IMR-90 (cell line): Measurements from ENCODE around the gene HSD17B14. TPM values are rescaled to one million over a fixed set of nuclear protein-coding genes. Genes with fewer than 3 reads are reported as not detected.

Experiments used
- ATAC-seq: fragments of 200-7000 bp; cut with Tn5 transposase; 2 replicates; pipeline ENCODE4 v1.9.1; 2020; ENCODE audit warnings: low read depth, mild to moderate bottlenecking, moderate library complexity
- BruUV-seq: library from RNA; stranded (reverse); fragments of 400-500 nt; replicated peaks from 2 replicates; lab custom pipeline; 2021; lab: Mats Ljungman, UMichigan
- CTCF ChIA-PET: fragments of 300-600 bp; formaldehyde crosslinking; extraction: SDS; loops from one replicate; lab custom pipeline; 2021; ENCODE audit warnings: antibody characterized with exemption; lab: Yijun Ruan, JAX
- POLR2A ChIA-PET: fragments of 300-600 bp; sonication (Branson Sonifier 250); formaldehyde crosslinking; loops from one replicate; lab custom pipeline; 2022; ENCODE audit warnings: antibody characterized with exemption; ENCODE audit not compliant: unreplicated experiment; lab: Charles Lee
- DNase-seq: peaks from one replicate; pipeline ENCODE4 v3.0.0; 2013
- H2AFZ ChIP-seq: replicated peaks from 2 replicates; pipeline ENCODE3; 2013; ENCODE audit warnings: low read length, mild to moderate bottlenecking; ENCODE audit not compliant: poor library complexity
- H2AK5ac ChIP-seq: 2 replicates; pipeline ENCODE4 v1.6.1; 2013; ENCODE audit warnings: low read depth, low read length, inconsistent platforms
- H2AK9ac ChIP-seq: replicated peaks from 2 replicates; pipeline ENCODE3; 2013; ENCODE audit warnings: mild to moderate bottlenecking, low read depth, low read length, moderate library complexity; ENCODE audit not compliant: poor library complexity
- H2BK120ac ChIP-seq: 2 replicates; pipeline ENCODE4 v1.6.1; 2013; ENCODE audit warnings: low read depth, low read length, inconsistent platforms
- H2BK15ac ChIP-seq: 3 replicates; pipeline ENCODE4 v1.6.1; 2013; ENCODE audit warnings: low read depth, low read length, inconsistent platforms
- H2BK20ac ChIP-seq: 2 replicates; pipeline ENCODE4 v1.6.1; 2013; ENCODE audit warnings: low read depth, mild to moderate bottlenecking, inconsistent platforms, low read length, moderate library complexity
- H2BK5ac ChIP-seq: 2 replicates; pipeline ENCODE4 v1.6.1; 2013; ENCODE audit warnings: mild to moderate bottlenecking, low read depth, low read length, inconsistent platforms; ENCODE audit not compliant: poor library complexity, severe bottlenecking
- H3K14ac ChIP-seq: replicated peaks from 2 replicates; pipeline ENCODE4 v1.6.1; 2013; ENCODE audit warnings: low read depth, low read length, inconsistent platforms
- H3K18ac ChIP-seq: 2 replicates; pipeline ENCODE4 v1.6.1; 2013; ENCODE audit warnings: low read depth, low read length, control low read depth
- H3K23ac ChIP-seq: 2 replicates; pipeline ENCODE4 v1.6.1; 2013; ENCODE audit warnings: low read depth, low read length, inconsistent platforms
- H3K27ac ChIP-seq: 2 replicates; pipeline ENCODE4 v1.5.1; 2013; ENCODE audit warnings: mild to moderate bottlenecking, control low read depth, low read length; ENCODE audit not compliant: insufficient read depth
- H3K27me3 ChIP-seq: 2 replicates; pipeline ENCODE4 v1.6.1; 2013; ENCODE audit warnings: low read length; ENCODE audit not compliant: control insufficient read depth, insufficient read depth
- H3K36me3 ChIP-seq: 2 replicates; pipeline ENCODE4 v1.6.1; 2013; ENCODE audit warnings: low read length, mixed read lengths; ENCODE audit not compliant: control insufficient read depth, insufficient read depth
- H3K4ac ChIP-seq: 2 replicates; pipeline ENCODE4 v1.6.1; 2013; ENCODE audit warnings: low read depth, low read length, inconsistent platforms
- H3K4me1 ChIP-seq: 2 replicates; pipeline ENCODE4 v1.6.1; 2013; ENCODE audit warnings: low read length, mixed read lengths; ENCODE audit not compliant: control insufficient read depth, insufficient read depth
- H3K4me2 ChIP-seq: 2 replicates; pipeline ENCODE4 v1.6.1; 2013; ENCODE audit warnings: low read depth, mild to moderate bottlenecking, control low read depth, low read length, moderate library complexity
- H3K4me3 ChIP-seq: 2 replicates; pipeline ENCODE4 v1.5.1; 2013; ENCODE audit warnings: low read depth, mild to moderate bottlenecking, control low read depth, low read length, moderate library complexity; ENCODE audit not compliant: insufficient read depth
- H3K56ac ChIP-seq: 2 replicates; pipeline ENCODE4 v1.6.1; 2013; ENCODE audit warnings: low read length, inconsistent platforms; ENCODE audit not compliant: insufficient read depth; ENCODE audit errors: extremely low read depth
- H3K79me1 ChIP-seq, 2 experiments: 2 replicates each; pipeline ENCODE4 v1.6.1; 2013; ENCODE audit warnings: low read length in 2 of 2, inconsistent platforms in 1 of 2, low read depth in 1 of 2
- H3K9ac ChIP-seq: 2 replicates; pipeline ENCODE4 v1.6.1; 2013; ENCODE audit warnings: low read depth, low read length, control low read depth
- H3K9me1 ChIP-seq: 2 replicates; pipeline ENCODE4 v1.6.1; 2013; ENCODE audit warnings: low read length, inconsistent platforms; ENCODE audit not compliant: insufficient read depth
- H3K9me3 ChIP-seq: 2 replicates; pipeline ENCODE4 v1.6.1; 2013; ENCODE audit warnings: low read length; ENCODE audit not compliant: control insufficient read depth, insufficient read depth
- H4K20me1 ChIP-seq: 2 replicates; pipeline ENCODE4 v1.6.1; 2013; ENCODE audit warnings: low read length, inconsistent platforms; ENCODE audit not compliant: insufficient read depth
- H4K5ac ChIP-seq: 2 replicates; pipeline ENCODE4 v1.6.1; 2013; ENCODE audit warnings: mild to moderate bottlenecking, low read depth, low read length, control low read depth
- H4K8ac ChIP-seq, 2 experiments: 2 replicates each; pipeline ENCODE4 v1.6.1; 2013; ENCODE audit warnings: low read depth in 2 of 2, low read length in 2 of 2, control low read depth in 1 of 2, inconsistent platforms in 1 of 2
- H4K91ac ChIP-seq: 2 replicates; pipeline ENCODE4 v1.6.1; 2013; ENCODE audit warnings: low read depth, low read length, inconsistent platforms; ENCODE audit not compliant: insufficient read depth
- BHLHE40 ChIP-seq: fragments of 150-350 bp; IDR thresholded peaks from 2 replicates; pipeline ENCODE4 v1.6.1; 2016; ENCODE audit warnings: mild to moderate bottlenecking, low read depth, low read length
- CHD1 ChIP-seq: IDR thresholded peaks from 2 replicates; pipeline ENCODE4 v1.6.1; 2012; ENCODE audit warnings: low read depth, low read length, improper control_type of control experiment
- FOS ChIP-seq: fragments of 150-350 bp; IDR thresholded peaks from 2 replicates; pipeline ENCODE4 v1.6.1; 2016; ENCODE audit warnings: low read depth, low read length
- MAFK ChIP-seq: IDR thresholded peaks from 2 replicates; pipeline ENCODE4 v1.6.1; 2012; ENCODE audit warnings: low read depth, low read length, improper control_type of control experiment
- MAZ ChIP-seq: IDR thresholded peaks from 2 replicates; pipeline ENCODE4 v1.6.1; 2012; ENCODE audit warnings: low read depth, mild to moderate bottlenecking, low read length, improper control_type of control experiment, moderate library complexity, borderline replicate concordance
- NFE2L2 ChIP-seq: fragments of 150-350 bp; IDR thresholded peaks from 2 replicates; pipeline ENCODE4 v1.6.1; 2016; ENCODE audit warnings: low read depth, mild to moderate bottlenecking, low read length
- POLR2A ChIP-seq: IDR thresholded peaks from 2 replicates; pipeline ENCODE4 v1.6.1; 2012; ENCODE audit warnings: mild to moderate bottlenecking, low read depth, low read length
- RCOR1 ChIP-seq: IDR thresholded peaks from 2 replicates; pipeline ENCODE4 v1.6.1; 2012; ENCODE audit warnings: mild to moderate bottlenecking, low read length, improper control_type of control experiment; ENCODE audit not compliant: insufficient replicate concordance
- RFX5 ChIP-seq: IDR thresholded peaks from 2 replicates; pipeline ENCODE4 v1.8.0; 2012; ENCODE audit warnings: low read depth, mild to moderate bottlenecking, low read length, moderate library complexity
- SMC3 ChIP-seq: fragments of 150-350 bp; IDR thresholded peaks from 2 replicates; pipeline ENCODE4 v1.6.1; 2016; ENCODE audit warnings: low read depth, mild to moderate bottlenecking, antibody characterized with exemption, low read length, moderate library complexity
- USF2 ChIP-seq: fragments of 150-350 bp; IDR thresholded peaks from 2 replicates; pipeline ENCODE4 v1.6.1; 2017; ENCODE audit warnings: mild to moderate bottlenecking, antibody characterized with exemption, low read length, low read depth
- WGBS, 2 experiments: methylation state at CpG; one replicate each; pipeline versions ENCODE4 v1.1.5 to v1.1.7; 2013; ENCODE audit warnings: missing lambda C conversion rate in 2 of 2; ENCODE audit not compliant: insufficient read length in 1 of 2; ENCODE audit errors: extremely low coverage in 2 of 2; 5-methylcytosine and 5-hydroxymethylcytosine counted together
- dilution Hi-C: fragments of 300-500 bp; cut with HindIII; formaldehyde crosslinking; loops from one replicate; pipeline ENCODE4 v1.14.3; 2018; ENCODE audit warnings: low sequenced_read_pairs; ENCODE audit not compliant: unreplicated experiment
- in situ Hi-C: fragments of 300-500 bp; cut with MboI; formaldehyde crosslinking; loops from 3 replicates; pipeline ENCODE4 v1.14.3; 2019; ENCODE audit warnings: low sequenced_read_pairs, inconsistent platforms, mixed read lengths
- intact Hi-C: fragments of 100-400 bp; cut with micrococcal nuclease; formaldehyde crosslinking; loops from 2 replicates; pipeline ENCODE4 v1.10.0; 2022
- polyA plus RNA-seq, 3 experiments: library from polyadenylated mRNA; depleted of rRNA; stranded (reverse); fragments of >200 nt; gene quantifications; 2 replicates each; pipeline ENCODE4 v1.2.3, GENCODE V29; 2012; ENCODE audit warnings: low replicate concordance in 1 of 3
- total RNA-seq: library from RNA; depleted of rRNA; stranded (reverse); fragments of >200 nt; gene quantifications from 2 replicates; pipeline ENCODE4 v1.2.3, GENCODE V29; 2012
- TF ChIP-seq, protein P1 (sequence below): conservative IDR thresholded peaks from 2 replicates; pipeline ENCODE4 v1.5.1; 2012; ENCODE audit warnings: mild to moderate bottlenecking, low read depth, low read length, improper control_type of control experiment

Gene HSD17B14
- total and polyA plus RNA-seq, 2 of the 4 experiments (the other 2 are of a cell fraction), result 0.54 to 4.5 TPM

GRCh38 chr19:48883726-48884125, 47.4 kb upstream of the HSD17B14 start:
- 0 out of 2 replicates have a peak, but pooled peaks cover 6% of the 10 kb centered on the region for H3K9me1 ChIP-seq
- no peak overlapping the region for H2BK120ac ChIP-seq
- no peak overlapping the region for H4K5ac ChIP-seq
- H2BK5ac ChIP-seq, result no peak overlapping the region
- no peaks in the 10 kb centered on the region for H3K36me3 ChIP-seq
- H2BK20ac ChIP-seq, result no peak overlapping the region
- ChIA-PET POLR2A (no interaction called here), CTCF (no interaction called here)
- H3K4me1 ChIP-seq, result no peaks in the 10 kb centered on the region
- no peak overlapping the region for H3K4me3 ChIP-seq
- no peak for ATAC-seq
- H4K91ac ChIP-seq, result no peak overlapping the region
- no CpG with 5 or more reads among the region's 7 CpGs for WGBS, 2 experiments
- no peak for DNase-seq
- H2AFZ ChIP-seq, result no peak overlapping the region
- H3K27me3 ChIP-seq, result no peaks in the 10 kb centered on the region
- H3K79me1 ChIP-seq, result peaks cover 0 to 1% of the 10 kb centered on the region in 2 experiments; a peak in 2 of 4 replicates
- H3K56ac ChIP-seq, result no peak overlapping the region
- H3K18ac ChIP-seq, result no peak overlapping the region
- peaks cover 4% of the 10 kb centered on the region; the same call in 1 of the 2 replicates for H3K9me3 ChIP-seq
- no peak overlapping the region for H3K9ac ChIP-seq
- TF ChIP-seq RCOR1 (no peak), MAZ (no peak), MAFK (no peak), CHD1 (no peak), NFE2L2 (no peak), FOS (no peak), BHLHE40 (no peak), USF2 (no peak), SMC3 (no peak), POLR2A (no peak), RFX5 (no peak)
- TF ChIP-seq, protein P1, sequence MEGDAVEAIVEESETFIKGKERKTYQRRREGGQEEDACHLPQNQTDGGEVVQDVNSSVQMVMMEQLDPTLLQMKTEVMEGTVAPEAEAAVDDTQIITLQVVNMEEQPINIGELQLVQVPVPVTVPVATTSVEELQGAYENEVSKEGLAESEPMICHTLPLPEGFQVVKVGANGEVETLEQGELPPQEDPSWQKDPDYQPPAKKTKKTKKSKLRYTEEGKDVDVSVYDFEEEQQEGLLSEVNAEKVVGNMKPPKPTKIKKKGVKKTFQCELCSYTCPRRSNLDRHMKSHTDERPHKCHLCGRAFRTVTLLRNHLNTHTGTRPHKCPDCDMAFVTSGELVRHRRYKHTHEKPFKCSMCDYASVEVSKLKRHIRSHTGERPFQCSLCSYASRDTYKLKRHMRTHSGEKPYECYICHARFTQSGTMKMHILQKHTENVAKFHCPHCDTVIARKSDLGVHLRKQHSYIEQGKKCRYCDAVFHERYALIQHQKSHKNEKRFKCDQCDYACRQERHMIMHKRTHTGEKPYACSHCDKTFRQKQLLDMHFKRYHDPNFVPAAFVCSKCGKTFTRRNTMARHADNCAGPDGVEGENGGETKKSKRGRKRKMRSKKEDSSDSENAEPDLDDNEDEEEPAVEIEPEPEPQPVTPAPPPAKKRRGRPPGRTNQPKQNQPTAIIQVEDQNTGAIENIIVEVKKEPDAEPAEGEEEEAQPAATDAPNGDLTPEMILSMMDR, result no peak
- peak overlapping the region; percentile 37 for H2AK9ac ChIP-seq
- no peak overlapping the region for H4K8ac ChIP-seq
- H2BK15ac ChIP-seq, result no peak overlapping the region
- intact Hi-C loops (no loop called here), in situ Hi-C loops (no loop called here), dilution Hi-C loops (no loop called here)
- H3K27ac ChIP-seq, result no peak overlapping the region
- no TSS peak for BruUV-seq
- H2AK5ac ChIP-seq, result no peak overlapping the region
- no peak overlapping the region for H3K23ac ChIP-seq
- H4K20me1 ChIP-seq, result peaks cover 6% of the 10 kb centered on the region; the same call in 1 of the 2 replicates
- no peak overlapping the region for H3K14ac ChIP-seq
- H3K4ac ChIP-seq, result no peak overlapping the region
- H3K4me2 ChIP-seq, result no peak overlapping the region
